Skeletal muscle tissue (tissue), 4 donors: ENCODE results near the gene FAM120A. TPM values are rescaled to one million over a fixed set of nuclear protein-coding genes. Genes with fewer than 3 reads are reported as not detected.

ENCODE experiments used
- H3K27ac ChIP-seq: one replicate; pipeline ENCODE4 v1.7.0; 2013; ENCODE audit warnings: mild to moderate bottlenecking, low read depth, low read length, inconsistent platforms
- H3K27me3 ChIP-seq, 3 donors: one replicate each; pipeline ENCODE4 v1.7.0; 2013; ENCODE audit warnings: low read length in 3 of 3; ENCODE audit not compliant: control insufficient read depth in 3 of 3, insufficient read depth in 3 of 3
- H3K36me3 ChIP-seq, 3 donors: one replicate each; pipeline ENCODE4 v1.7.0; 2013; ENCODE audit warnings: low read length in 3 of 3; ENCODE audit not compliant: control insufficient read depth in 3 of 3, insufficient read depth in 3 of 3
- H3K4me1 ChIP-seq, 3 donors: one replicate each; pipeline ENCODE4 v1.7.0; 2013; ENCODE audit warnings: low read length in 3 of 3, mild to moderate bottlenecking in 3 of 3; ENCODE audit not compliant: control insufficient read depth in 3 of 3, insufficient read depth in 3 of 3
- H3K4me3 ChIP-seq, 3 donors: one replicate each; pipeline ENCODE4 v1.7.0; 2013; ENCODE audit warnings: low read length in 3 of 3
- H3K9ac ChIP-seq, 3 donors: one replicate each; pipeline ENCODE4 v1.7.0; 2013; ENCODE audit warnings: low read length in 3 of 3, mild to moderate bottlenecking in 3 of 3, moderate library complexity in 2 of 3, low read depth in 1 of 3
- H3K9me3 ChIP-seq, 3 donors: one replicate each; pipeline ENCODE4 v1.7.0; 2013; ENCODE audit warnings: low read length in 3 of 3; ENCODE audit not compliant: control insufficient read depth in 3 of 3
- total RNA-seq: library from RNA; depleted of rRNA; stranded (reverse); fragments of >200 nt; gene quantifications from one replicate; pipeline ENCODE4 v1.2.3, GENCODE V29; 2014
- donor health status: Osteomylitis.

The FAM120A gene
- total RNA-seq, 1 donor from 2014 or later, result 111 TPM

DNA sequence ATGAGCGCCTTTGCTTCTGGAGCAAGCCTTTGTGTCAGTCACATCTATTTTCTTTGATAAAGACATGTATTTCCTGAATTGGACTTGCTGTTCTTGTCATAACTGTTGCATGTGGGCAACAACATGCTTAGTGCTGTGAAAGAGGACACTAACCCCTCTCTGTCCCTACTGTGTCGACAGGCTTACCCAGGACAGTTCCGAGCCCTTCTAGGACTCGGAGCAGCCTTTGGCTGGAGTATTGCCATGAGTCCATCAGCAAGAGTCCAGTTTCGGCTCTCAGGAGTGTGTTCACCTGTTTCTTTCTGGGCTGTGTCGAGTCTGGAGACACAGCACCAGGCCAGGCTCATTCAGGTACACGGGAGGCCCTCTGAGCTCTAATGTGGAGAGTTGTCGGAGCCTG, 88.8 kb downstream of the FAM120A start:
- Histone ChIP-seq H3K4me3 (no peak overlapping the region), H3K27ac (no peak overlapping the region), H3K4me1 (peaks cover 26 to 37% (median 32%) of the 10 kb centered on the region in 3 donors), H3K9ac (no peak overlapping the region), H3K27me3 (no peaks in the 10 kb centered on the region), H3K36me3 (peaks cover 18 to 29% (median 21%) of the 10 kb centered on the region in 3 donors), H3K9me3 (no peaks in the 10 kb centered on the region)

DNA sequence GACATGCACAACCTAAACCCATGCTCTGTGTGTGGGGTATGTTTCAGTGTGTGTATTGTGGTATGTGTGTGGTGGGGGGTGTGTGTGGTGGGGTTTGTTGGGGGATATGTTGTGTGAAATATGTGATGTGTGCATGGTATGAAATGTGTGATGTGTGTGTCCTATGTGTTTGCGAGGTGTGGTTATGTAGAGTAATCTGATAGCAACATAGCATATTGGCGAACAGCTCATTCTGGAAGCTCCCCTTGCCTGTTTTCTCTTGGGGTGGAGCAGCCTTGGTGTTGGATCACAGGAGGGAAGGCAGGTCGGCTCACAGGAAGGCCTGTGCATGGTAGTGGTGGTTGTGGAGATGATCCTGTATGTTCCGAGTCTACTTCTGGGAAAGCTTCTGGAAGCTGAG, 89.5 kb downstream of the FAM120A start:
- no peaks in the 10 kb centered on the region for H3K27me3 ChIP-seq
- H3K27ac ChIP-seq, result no peak overlapping the region
- no peaks in the 10 kb centered on the region for H3K9me3 ChIP-seq
- H3K36me3 ChIP-seq, result peaks cover 18 to 31% (median 23%) of the 10 kb centered on the region in 3 donors
- H3K4me1 ChIP-seq, result peaks cover 23 to 36% (median 30%) of the 10 kb centered on the region in 3 donors
- H3K9ac ChIP-seq, result peak overlapping the region in 1 of 3 donors; percentile 10
- no peak overlapping the region for H3K4me3 ChIP-seq

DNA sequence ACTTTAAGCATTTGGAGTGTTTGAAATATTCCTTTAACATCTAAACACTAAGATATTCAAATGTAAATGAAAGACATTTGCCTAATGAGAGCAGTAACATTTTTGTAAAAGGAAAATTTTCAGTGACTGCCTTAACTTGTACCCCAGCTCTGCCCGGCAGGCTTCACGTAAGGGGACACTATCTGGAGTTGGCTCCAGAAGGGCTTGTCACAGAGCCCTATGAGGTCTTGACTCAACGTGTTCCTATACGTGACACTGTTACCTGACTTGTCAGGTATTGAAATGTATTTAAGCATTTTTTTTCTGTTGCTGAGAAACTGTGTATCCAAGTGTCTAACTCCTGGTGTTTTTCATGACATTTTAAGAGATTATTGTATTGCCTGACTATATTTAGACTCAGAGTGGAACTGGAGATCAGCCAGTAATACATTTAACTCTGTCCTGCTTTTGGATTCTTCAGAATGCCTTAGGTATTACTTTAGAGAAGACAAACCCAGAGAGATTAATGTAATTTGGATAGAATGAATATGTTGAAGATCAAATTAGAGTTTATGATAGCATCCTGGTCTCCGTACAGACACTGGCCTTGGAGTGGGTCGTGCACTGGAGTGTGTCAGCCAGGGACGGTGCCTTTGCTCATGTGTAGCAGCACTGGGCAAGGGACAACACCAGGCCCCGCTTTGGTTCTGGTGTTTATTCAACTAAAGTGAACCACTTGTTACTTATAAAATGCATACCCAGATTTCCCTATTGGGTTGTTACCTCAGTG, 90.3 kb downstream of the FAM120A start:
- H3K36me3 ChIP-seq, result peaks cover 25 to 38% (median 30%) of the 10 kb centered on the region in 3 donors
- H3K27me3 ChIP-seq, result no peaks in the 10 kb centered on the region
- peak overlapping the region; percentile 45 for H3K27ac ChIP-seq

DNA sequence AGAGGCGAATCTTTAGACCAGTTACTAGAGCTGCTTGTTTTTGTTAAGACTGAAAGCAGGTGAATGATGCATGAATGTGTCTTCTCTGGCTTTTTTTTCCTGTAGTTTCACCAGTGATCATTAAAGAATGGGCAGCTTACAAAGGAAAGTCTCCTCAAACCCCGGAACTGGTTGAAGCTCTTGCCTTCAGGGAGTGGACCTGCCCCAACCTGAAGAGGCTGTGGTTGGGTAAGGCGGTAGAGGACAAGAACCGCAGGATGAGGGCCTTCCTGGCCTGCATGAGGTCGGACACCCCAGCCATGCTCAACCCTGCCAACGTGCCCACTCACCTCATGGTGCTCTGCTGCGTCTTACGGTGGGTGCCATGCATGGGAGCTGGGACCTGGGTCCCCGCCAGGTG, 91.6 kb downstream of the FAM120A start:
- Histone ChIP-seq H3K36me3 (peaks cover 33 to 43% (median 37%) of the 10 kb centered on the region in 3 donors), H3K9me3 (no peaks in the 10 kb centered on the region), H3K4me3 (no peak overlapping the region), H3K27ac (no peak overlapping the region), H3K27me3 (no peaks in the 10 kb centered on the region), H3K4me1 (peaks cover 18 to 34% (median 22%) of the 10 kb centered on the region in 3 donors), H3K9ac (no peak overlapping the region)

More for the DNA sequence above, 90.3 kb downstream of the FAM120A start:
- Histone ChIP-seq H3K4me3 (no peak overlapping the region), H3K9ac (peak overlapping the region in 1 of 3 donors; percentile 57), H3K4me1 (peaks cover 18 to 33% (median 24%) of the 10 kb centered on the region in 3 donors), H3K9me3 (no peaks in the 10 kb centered on the region)

DNA sequence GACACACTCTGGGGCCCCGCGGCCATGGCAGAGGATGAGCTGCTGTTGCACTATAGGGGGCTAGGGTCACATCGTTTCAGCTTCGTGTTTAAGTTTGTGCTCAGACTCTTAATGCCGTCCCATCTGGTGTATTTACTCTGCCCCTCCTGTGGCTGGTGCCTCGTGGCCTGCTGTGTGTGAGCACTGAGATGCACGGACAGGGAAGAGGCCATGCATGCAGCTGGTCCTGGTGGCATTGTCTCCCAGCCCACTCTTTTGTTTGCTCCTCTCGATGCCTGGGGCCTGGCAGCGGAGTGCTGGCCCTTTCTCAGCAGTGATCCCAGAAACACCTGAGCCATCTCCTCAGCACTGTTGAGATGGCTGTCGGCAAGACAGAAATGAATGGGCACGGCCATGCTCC, 94.9 kb downstream of the FAM120A start:
- H3K27ac ChIP-seq, result no peak overlapping the region
- no peaks in the 10 kb centered on the region for H3K9me3 ChIP-seq
- no peak overlapping the region for H3K4me3 ChIP-seq
- no peaks in the 10 kb centered on the region for H3K27me3 ChIP-seq
- H3K9ac ChIP-seq, result no peak overlapping the region
- H3K36me3 ChIP-seq, result peaks cover 37 to 42% (median 37%) of the 10 kb centered on the region in 3 donors
- peaks cover 16 to 28% (median 16%) of the 10 kb centered on the region in 3 donors for H3K4me1 ChIP-seq

DNA sequence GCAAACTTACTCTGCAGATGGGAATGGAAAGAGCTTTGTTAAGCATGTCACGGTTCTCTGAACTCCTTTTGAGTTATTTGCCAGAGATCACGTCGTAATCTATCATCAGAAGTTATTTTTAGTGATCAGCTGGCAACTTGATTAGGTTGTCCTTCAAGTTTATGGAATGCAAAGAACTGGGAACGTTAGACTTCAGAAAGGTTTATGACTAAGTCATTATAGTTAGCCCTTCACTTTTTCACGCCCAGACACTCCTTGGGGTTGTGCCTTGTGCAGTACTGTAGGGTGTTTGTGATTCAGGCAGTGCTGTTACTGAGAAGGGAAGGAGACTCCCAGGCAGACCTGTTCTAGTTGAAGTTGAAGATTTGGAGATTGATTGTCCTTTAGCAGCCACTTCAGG, 98.1 kb downstream of the FAM120A start:
- Histone ChIP-seq H3K9me3 (no peaks in the 10 kb centered on the region), H3K4me3 (no peak overlapping the region), H3K9ac (peak overlapping the region in 1 of 3 donors; percentile 52), H3K4me1 (peaks cover 8 to 12% (median 9%) of the 10 kb centered on the region in 3 donors), H3K36me3 (peaks cover 30 to 43% (median 32%) of the 10 kb centered on the region in 3 donors), H3K27me3 (no peaks in the 10 kb centered on the region), H3K27ac (peak overlapping the region; percentile 38)

DNA sequence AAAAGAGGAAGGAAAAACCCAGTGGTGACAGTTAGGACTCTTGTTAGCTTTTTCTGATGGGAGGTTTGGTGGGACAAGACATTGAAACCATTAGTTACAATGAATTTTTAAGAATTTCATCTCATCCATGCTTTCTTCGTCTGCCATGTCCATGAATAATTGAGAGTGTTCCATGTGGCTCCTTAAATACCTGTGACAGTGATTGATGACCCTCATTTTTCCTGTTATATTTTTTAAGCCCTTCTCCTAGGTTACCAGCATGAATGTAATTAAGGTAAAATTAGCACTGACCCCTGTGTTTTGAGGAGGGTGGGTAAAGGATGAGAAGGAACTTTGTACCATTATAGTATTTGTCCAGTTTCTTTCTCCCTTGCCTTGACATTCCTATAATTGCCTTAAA, 101.4 kb downstream of the FAM120A start:
- H3K36me3 ChIP-seq, result peaks cover 18 to 35% (median 19%) of the 10 kb centered on the region in 3 donors
- H3K9me3 ChIP-seq, result no peaks in the 10 kb centered on the region
- no peak overlapping the region for H3K27ac ChIP-seq

DNA sequence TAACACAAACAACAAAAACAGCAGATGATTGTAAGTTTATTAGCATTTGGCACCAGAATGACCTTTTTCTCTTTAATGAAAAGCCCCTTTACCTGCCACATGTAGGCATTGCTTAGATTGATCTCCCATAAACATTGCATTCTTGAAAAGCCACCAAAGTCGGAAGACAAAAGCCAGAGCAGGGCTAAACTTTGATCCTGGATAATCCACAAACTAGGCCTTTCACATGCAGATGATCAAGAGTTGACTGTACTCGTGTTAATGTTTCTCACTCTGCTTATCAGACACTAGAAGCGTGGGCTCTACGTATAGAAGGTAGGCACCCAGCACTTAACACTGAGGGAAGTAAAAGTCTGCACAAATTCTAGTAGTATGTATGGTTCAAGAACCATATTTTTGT, 103.9 kb downstream of the FAM120A start:
- Histone ChIP-seq H3K4me1 (no peaks in the 10 kb centered on the region), H3K27ac (no peak overlapping the region), H3K9ac (no peak overlapping the region), H3K4me3 (no peak overlapping the region), H3K9me3 (no peaks in the 10 kb centered on the region), H3K27me3 (no peaks in the 10 kb centered on the region), H3K36me3 (peaks cover 35 to 47% (median 36%) of the 10 kb centered on the region in 3 donors)

More for the DNA sequence above, 101.4 kb downstream of the FAM120A start:
- Histone ChIP-seq H3K9ac (no peak overlapping the region), H3K27me3 (no peaks in the 10 kb centered on the region), H3K4me3 (no peak overlapping the region), H3K4me1 (peaks cover 5 to 9% (median 7%) of the 10 kb centered on the region in 3 donors)

DNA sequence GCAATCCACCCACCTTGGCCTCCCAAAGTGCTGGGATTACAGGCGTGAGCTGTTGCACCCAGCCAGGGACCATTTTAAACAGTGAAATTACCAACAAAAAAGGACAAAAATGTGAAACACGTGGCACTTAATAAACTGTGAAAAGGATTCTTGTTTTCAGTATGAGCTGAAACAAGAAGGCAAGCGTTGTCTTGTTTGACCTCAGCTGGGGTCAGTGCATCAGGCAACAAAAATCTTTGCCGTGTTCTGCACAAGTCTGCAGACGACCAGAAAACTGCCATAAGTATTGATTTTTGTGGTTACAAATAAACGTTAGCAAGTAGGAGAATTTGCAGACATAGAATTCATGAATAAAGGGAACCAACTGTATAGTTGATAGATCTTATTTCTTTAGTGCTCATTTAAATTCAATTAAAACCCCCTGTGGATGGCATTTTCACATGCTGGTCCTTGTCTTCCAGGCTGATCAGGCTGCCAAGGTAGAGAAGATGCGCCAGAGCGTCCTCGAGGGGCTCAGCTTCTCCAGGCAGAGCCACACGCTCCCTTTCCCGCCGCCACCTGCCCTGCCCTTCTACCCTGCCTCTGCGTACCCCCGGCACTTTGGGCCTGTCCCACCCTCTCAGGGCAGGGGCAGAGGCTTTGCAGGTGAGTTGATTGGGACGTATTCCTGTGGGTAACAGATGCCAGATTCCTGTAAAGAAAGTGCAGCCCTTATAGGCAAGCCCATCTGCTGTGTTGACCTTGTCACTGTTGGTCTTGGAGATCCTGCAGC, 106.1 kb downstream of the FAM120A start:
- H3K9me3 ChIP-seq, result no peaks in the 10 kb centered on the region
- no peak overlapping the region for H3K27ac ChIP-seq
- H3K4me1 ChIP-seq, result no peaks in the 10 kb centered on the region
- H3K36me3 ChIP-seq, result peaks cover 38 to 51% (median 40%) of the 10 kb centered on the region in 3 donors
- no peak overlapping the region for H3K9ac ChIP-seq
- no peak overlapping the region for H3K4me3 ChIP-seq
- no peaks in the 10 kb centered on the region for H3K27me3 ChIP-seq

DNA sequence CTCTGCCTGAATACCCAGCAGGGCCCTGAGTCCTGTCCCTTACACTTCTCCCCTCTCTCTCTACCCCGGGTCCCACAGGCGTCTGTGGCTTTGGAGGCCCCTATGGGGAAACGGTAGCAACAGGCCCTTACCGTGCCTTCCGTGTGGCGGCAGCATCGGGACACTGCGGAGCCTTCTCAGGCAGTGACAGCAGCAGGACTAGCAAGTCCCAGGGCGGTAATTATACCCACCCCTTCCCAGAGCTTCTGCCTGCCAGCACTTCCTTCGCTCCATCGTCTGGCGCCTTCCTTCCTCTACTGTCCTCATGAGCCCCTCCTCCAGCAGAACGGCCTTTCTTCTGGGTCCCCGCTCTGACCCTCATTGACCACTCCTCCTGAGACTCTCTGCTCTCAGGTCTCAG, 107.0 kb downstream of the FAM120A start:
- H3K27ac ChIP-seq, result no peak overlapping the region
- H3K9me3 ChIP-seq, result no peaks in the 10 kb centered on the region
- H3K27me3 ChIP-seq, result no peaks in the 10 kb centered on the region
- peaks cover 43 to 55% (median 46%) of the 10 kb centered on the region in 3 donors for H3K36me3 ChIP-seq
- no peaks in the 10 kb centered on the region for H3K4me1 ChIP-seq
- no peak overlapping the region for H3K4me3 ChIP-seq
- no peak overlapping the region for H3K9ac ChIP-seq
